ENCODE measurements around the gene GTF3C1. TPM values are rescaled to one million over a fixed set of nuclear protein-coding genes. Genes with fewer than 3 reads are reported as not detected.

The GTF3C1 gene
- total and polyA plus RNA-seq, 2 donors (not counting 1 experiment from before 2014, with no cell fraction given): 31.2 to 49.6 TPM

GRCh38 chr16:27437946-27438345 lies 111.8 kb downstream of the GTF3C1 start:
- Mint-ChIP-seq H3K27me3 (no peaks in the 10 kb centered on the region), H3K27ac (peak overlapping the region; percentile 41), H3K4me1 (peaks cover 9% of the 10 kb centered on the region), H3K9me3 (ENCODE audit: insufficient read depth) (no peaks in the 10 kb centered on the region), H3K4me3 (no peak overlapping the region)
- 100% methylated on average over 3 of the region's 6 CpGs for WGBS (ENCODE audit: insufficient coverage)
- Histone ChIP-seq H3K9me3 (ENCODE audit: control extremely low read depth in 1 of 3, control insufficient read depth in 2 of 3, insufficient read depth in 1 of 3, low read length in 2 of 3) (peaks cover 0 to 4% (median 0%) of the 10 kb centered on the region in 3 donors), H3K9ac (ENCODE audit: low read length) (no peak overlapping the region), H3K4me2 (replicated peaks; ENCODE audit: low read depth, low read length, poor library complexity, severe bottlenecking) (no peak overlapping the region), H3K27me3 (replicated peaks in 1 of 4; ENCODE audit: control extremely low read depth in 1 of 4, control insufficient read depth in 3 of 4, insufficient read depth in 4 of 4, low read length in 3 of 4) (no peaks in the 10 kb centered on the region), H3K4me1 (ENCODE audit: control insufficient read depth in 2 of 2, insufficient read depth in 2 of 2, low read length in 2 of 2) (peaks cover 3 to 4% of the 10 kb centered on the region in 2 donors), H4K20me1 (ENCODE audit: control insufficient read depth, insufficient read depth, low read length, poor library complexity, severe bottlenecking) (peaks cover 69% of the 10 kb centered on the region), H3K36me3 (replicated peaks in 1 of 2; ENCODE audit: control extremely low read depth in 1 of 2, control insufficient read depth in 1 of 2, extremely low read depth in 1 of 2, insufficient read depth in 2 of 2, low read length in 1 of 2) (peaks cover 9 to 85% of the 10 kb centered on the region in 2 experiments), H2AFZ (ENCODE audit: insufficient read depth, low read depth, low read length, poor library complexity, severe bottlenecking) (no peak overlapping the region), H3K27ac (ENCODE audit: low read length in 2 of 2) (peak overlapping the region in 1 of 2 donors; percentile 36), H3K4me3 (ENCODE audit: control extremely low read depth in 1 of 5, extremely low read depth in 1 of 5, insufficient read depth in 1 of 5, low read depth in 2 of 5, low read length in 4 of 5) (no peak overlapping the region), H3K79me2 (ENCODE audit: control insufficient read depth, insufficient read depth, low read length) (peaks cover 23% of the 10 kb centered on the region)
- TF ChIP-seq CTCF (IDR thresholded peaks at IDR 0.05): no peak
- intact Hi-C loops (cut with micrococcal nuclease): no loop called here
- DNase-seq (no peak), ATAC-seq (ENCODE audit: low read depth) (no peak)
- ChIA-PET CTCF (interaction anchor here (1.1 kb wide), 1 partner anchor 30 kb away, joined by 4 read pairs; no protein-coding TSS in a partner anchor), POLR2A (no interaction called here)

DNA sequence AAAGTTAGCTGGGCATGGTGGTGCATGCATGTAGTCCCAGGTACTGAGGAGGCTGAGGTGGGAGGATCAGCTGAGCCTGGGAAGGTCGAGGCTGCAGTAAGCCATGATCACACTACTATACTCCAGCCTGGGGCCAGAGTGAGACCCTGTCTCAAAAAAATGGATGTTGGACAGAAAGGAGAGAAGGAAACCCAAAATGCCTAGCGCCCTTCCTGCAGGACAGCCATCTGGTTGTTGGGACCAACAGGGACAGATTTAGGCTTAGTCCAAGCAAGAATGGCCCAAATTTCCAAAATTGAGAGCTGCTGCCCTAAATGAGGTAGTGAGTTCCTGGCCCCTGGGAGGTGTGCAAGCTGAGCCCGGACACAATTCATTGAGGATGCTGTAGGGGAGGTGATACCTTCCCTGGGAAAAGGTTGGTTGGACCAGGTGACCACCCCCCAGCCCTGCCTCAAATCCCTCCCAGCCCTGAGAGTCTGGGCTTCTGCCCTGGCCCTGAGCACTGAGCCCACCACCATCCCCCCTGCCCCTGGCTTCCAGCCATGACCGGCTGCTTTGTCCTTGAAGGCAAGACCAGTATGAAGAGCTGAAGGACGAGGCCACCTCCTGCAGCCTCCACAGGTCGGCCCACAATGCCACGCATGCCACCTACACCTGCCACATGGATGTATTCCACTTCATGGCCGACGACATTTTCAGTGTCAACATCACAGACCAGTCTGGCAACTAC lies 112.6 kb downstream of the GTF3C1 start:
- Histone ChIP-seq H3K27ac (ENCODE audit: low read length in 2 of 2) (peak overlapping the region in 1 of 2 donors; percentile 36), H3K4me3 (ENCODE audit: control extremely low read depth in 1 of 5, extremely low read depth in 1 of 5, insufficient read depth in 1 of 5, low read depth in 2 of 5, low read length in 4 of 5) (no peak overlapping the region), H3K9ac (ENCODE audit: low read length) (no peak overlapping the region), H3K27me3 (replicated peaks in 1 of 4; ENCODE audit: control extremely low read depth in 1 of 4, control insufficient read depth in 3 of 4, insufficient read depth in 4 of 4, low read length in 3 of 4) (no peaks in the 10 kb centered on the region), H4K20me1 (ENCODE audit: control insufficient read depth, insufficient read depth, low read length, poor library complexity, severe bottlenecking) (peaks cover 72% of the 10 kb centered on the region), H3K9me3 (ENCODE audit: control extremely low read depth in 1 of 3, control insufficient read depth in 2 of 3, insufficient read depth in 1 of 3, low read length in 2 of 3) (peaks cover 0 to 4% (median 0%) of the 10 kb centered on the region in 3 donors), H3K79me2 (ENCODE audit: control insufficient read depth, insufficient read depth, low read length) (peaks cover 31% of the 10 kb centered on the region), H2AFZ (ENCODE audit: insufficient read depth, low read depth, low read length, poor library complexity, severe bottlenecking) (no peak overlapping the region), H3K4me1 (ENCODE audit: control insufficient read depth in 2 of 2, insufficient read depth in 2 of 2, low read length in 2 of 2) (peaks cover 12 to 13% of the 10 kb centered on the region in 2 donors), H3K4me2 (replicated peaks; ENCODE audit: low read depth, low read length, poor library complexity, severe bottlenecking) (no peak overlapping the region), H3K36me3 (replicated peaks in 1 of 2; ENCODE audit: control extremely low read depth in 1 of 2, control insufficient read depth in 1 of 2, extremely low read depth in 1 of 2, insufficient read depth in 2 of 2, low read length in 1 of 2) (peaks cover 6 to 89% of the 10 kb centered on the region in 2 experiments)
- POLR2A ChIA-PET: interaction anchor here (0.6 kb wide), 1 partner anchor 12 kb away, joined by 3 read pairs; no protein-coding TSS in a partner anchor
- TF ChIP-seq EZH2 (IDR thresholded peaks at IDR 0.05; ENCODE audit: borderline replicate concordance, insufficient read depth, low read depth, low read length, poor library complexity, severe bottlenecking) (no peak), CTCF (IDR thresholded peaks at IDR 0.05) (no peak)
- 96% methylated on average over 8 of the region's 9 CpGs for WGBS (ENCODE audit: insufficient coverage)
- CTCF ChIA-PET: no interaction called here
- H3K27ac Mint-ChIP-seq: no peak overlapping the region
- H3K9me3 Mint-ChIP-seq (ENCODE audit: insufficient read depth): no peaks in the 10 kb centered on the region
- H3K4me3 Mint-ChIP-seq: no peak overlapping the region
- intact Hi-C loops (cut with micrococcal nuclease): no loop called here
- H3K27me3 Mint-ChIP-seq: no peaks in the 10 kb centered on the region
- no peak for ATAC-seq (ENCODE audit: low read depth)
- no peak for DNase-seq
- H3K4me1 Mint-ChIP-seq: peaks cover 17% of the 10 kb centered on the region
